Endothelial cell of umbilical vein (primary cell): ENCODE data around the gene RALGAPA1. TPM values are rescaled to one million over a fixed set of nuclear protein-coding genes. Genes with fewer than 3 reads are reported as not detected.

Experiments
- BruUV-seq: library from RNA; stranded (reverse); fragments of 400-500 nt; replicated peaks from 2 replicates; lab custom pipeline; 2021; lab: Mats Ljungman, UMichigan
- CTCF ChIA-PET: fragments of 300-600, 350-600 bp; sonication (Branson Sonifier 250); formaldehyde crosslinking; loops from one replicate; lab custom pipeline; 2021; ENCODE audit warnings: antibody characterized with exemption, inconsistent platforms; lab: Charles Lee
- POLR2A ChIA-PET: fragments of 300-600, 350-600 bp; sonication (Branson Sonifier 250); formaldehyde crosslinking; loops from one replicate; lab custom pipeline; 2021; ENCODE audit warnings: antibody characterized with exemption, inconsistent platforms; lab: Charles Lee
- DNase-seq: peaks from one replicate; pipeline ENCODE4 v3.0.0-alpha.2; 2011; ENCODE audit warnings: low read depth, low spot score
- FAIRE-seq: peaks from 2 replicates; lab custom pipeline; 2011; peaks lifted over from hg19 to GRCh38; lab: Jason Lieb, UNC
- H2AFZ ChIP-seq: 2 replicates; pipeline ENCODE4 v1.6.0; 2012; ENCODE audit warnings: low read depth, low read length, control low read depth, inconsistent platforms
- H3K27ac ChIP-seq: 2 replicates; pipeline ENCODE4 v1.5.1; 2011; ENCODE audit warnings: low read depth, mild to moderate bottlenecking, control low read depth, low read length, moderate library complexity; ENCODE audit not compliant: insufficient read depth
- H3K27me3 ChIP-seq, 2 experiments: 2 replicates each; pipeline versions ENCODE4 v1.6.0 to v1.6.1; 2011; ENCODE audit warnings: low read length in 2 of 2, mixed read lengths in 1 of 2; ENCODE audit not compliant: control insufficient read depth in 2 of 2, insufficient read depth in 2 of 2
- H3K36me3 ChIP-seq, 2 experiments: 2 replicates in 1 of 2; 3 replicates in 1 of 2; pipeline ENCODE4 v1.5.1; 2011; ENCODE audit warnings: low read length in 2 of 2, mild to moderate bottlenecking in 1 of 2, moderate library complexity in 1 of 2; ENCODE audit not compliant: control insufficient read depth in 2 of 2, insufficient read depth in 2 of 2; ENCODE audit errors: extremely low read depth in 1 of 2
- H3K4me1 ChIP-seq: 3 replicates; pipeline ENCODE4 v1.5.1; 2011; ENCODE audit warnings: mild to moderate bottlenecking, low read length; ENCODE audit not compliant: control insufficient read depth, insufficient read depth; ENCODE audit errors: extremely low read depth
- H3K4me2 ChIP-seq: 2 replicates; pipeline ENCODE4 v1.6.1; 2011; ENCODE audit warnings: low read length, control low read depth, mixed read lengths; ENCODE audit not compliant: insufficient read depth
- H3K4me3 ChIP-seq, 3 experiments: fragments of 200-600 bp in 1 of 3; sonication (generic), shearing (Covaris generic) in 1 of 3; replicated peaks in 1 of 3; 2 replicates each; pipeline ENCODE4 v1.5.1; 2011 to 2016; ENCODE audit warnings: control low read depth in 3 of 3, low read length in 3 of 3, mild to moderate bottlenecking in 2 of 3, inconsistent platforms in 1 of 3, low read depth in 1 of 3, moderate library complexity in 1 of 3; ENCODE audit not compliant: insufficient read depth in 1 of 3
- H3K79me2 ChIP-seq: 2 replicates; pipeline ENCODE4 v1.6.0; 2012; ENCODE audit warnings: low read length, inconsistent platforms; ENCODE audit not compliant: control insufficient read depth, insufficient read depth
- H3K9ac ChIP-seq: replicated peaks from 2 replicates; pipeline ENCODE3; 2011; ENCODE audit warnings: low read length, control low read depth; ENCODE audit not compliant: insufficient read depth; ENCODE audit errors: extremely low read depth
- H3K9me1 ChIP-seq: replicated peaks from 3 replicates; pipeline ENCODE4 v1.6.0; 2011; ENCODE audit warnings: mild to moderate bottlenecking, low read length; ENCODE audit not compliant: control insufficient read depth, insufficient read depth; ENCODE audit errors: extremely low read depth
- H3K9me3 ChIP-seq: replicated peaks from 2 replicates; pipeline ENCODE4 v1.5.1; 2012; ENCODE audit warnings: low read length, inconsistent platforms; ENCODE audit not compliant: control insufficient read depth, insufficient read depth
- H4K20me1 ChIP-seq: replicated peaks from 2 replicates; pipeline ENCODE3; 2011; ENCODE audit warnings: mild to moderate bottlenecking, low read length; ENCODE audit not compliant: control insufficient read depth, insufficient read depth; ENCODE audit errors: extremely low read depth
- CTCF ChIP-seq, 2 donors: IDR thresholded peaks; 1 replicate in 1 of 2; 2 replicates in 1 of 2; pipeline ENCODE4 v1.5.1; 2011; ENCODE audit warnings: low read length in 2 of 2, mild to moderate bottlenecking in 2 of 2, moderate library complexity in 2 of 2, control low read depth in 1 of 2, inconsistent platforms in 1 of 2, low read depth in 1 of 2; ENCODE audit not compliant: insufficient read depth in 1 of 2; ENCODE audit errors: extremely low read depth in 1 of 2
- EZH2 ChIP-seq: IDR thresholded peaks from 2 replicates; pipeline ENCODE4 v1.6.1; 2012; ENCODE audit warnings: borderline replicate concordance, low read depth, mild to moderate bottlenecking, moderate library complexity, low read length, inconsistent platforms; ENCODE audit not compliant: severe bottlenecking
- FOS ChIP-seq: IDR thresholded peaks from 2 replicates; pipeline ENCODE4 v1.6.1; 2011; ENCODE audit warnings: mild to moderate bottlenecking, low read length, moderate library complexity, borderline replicate concordance; ENCODE audit not compliant: insufficient read depth
- GATA2 ChIP-seq: IDR thresholded peaks from 2 replicates; pipeline ENCODE4 v1.7.0; 2011; ENCODE audit warnings: low read depth, mild to moderate bottlenecking, moderate library complexity, mixed read lengths, low read length; ENCODE audit not compliant: insufficient read length, insufficient read depth
- JUN ChIP-seq: IDR thresholded peaks from 2 replicates; pipeline ENCODE4 v1.6.1; 2011; ENCODE audit warnings: borderline replicate concordance, low read depth; ENCODE audit not compliant: insufficient read length, insufficient read depth
- MAX ChIP-seq: IDR thresholded peaks from 2 replicates; pipeline ENCODE4 v1.6.1; 2011; ENCODE audit not compliant: insufficient read depth, insufficient read length
- MYC ChIP-seq: IDR thresholded peaks from one replicate; pipeline ENCODE4 v1.6.1; 2011; ENCODE audit warnings: mild to moderate bottlenecking, low read depth, low read length
- POLR2A ChIP-seq: IDR thresholded peaks from 2 replicates; pipeline ENCODE4 v1.6.1; 2012; ENCODE audit warnings: low read depth, mild to moderate bottlenecking, control low read depth, low read length
- POLR2AphosphoS5 ChIP-seq: IDR thresholded peaks from 2 replicates; pipeline ENCODE4 v1.6.1; 2012; ENCODE audit warnings: low read depth, mild to moderate bottlenecking, control low read depth, low read length, moderate library complexity; ENCODE audit not compliant: insufficient read depth
- dilution Hi-C: fragments of 300-500 bp; cut with MboI; formaldehyde crosslinking; loops from one replicate; pipeline ENCODE4 v1.15.0; 2019; ENCODE audit warnings: low sequenced_read_pairs; ENCODE audit not compliant: extremely low pct_ligation_motif_present
- intact Hi-C: fragments of 100-400 bp; cut with micrococcal nuclease; formaldehyde crosslinking; loops from one replicate; pipeline ENCODE4 v1.10.0; 2022
- polyA plus RNA-seq, 4 experiments: library from polyadenylated mRNA; depleted of rRNA in 3 of 4; stranded (reverse) in 3 of 4; unstranded in 1 of 4; fragments of >200 nt; gene quantifications; 2 replicates each; pipeline versions ENCODE4 v1.2.1 to v1.2.3, GENCODE V29; 2011 to 2012; ENCODE audit warnings: missing spikeins in 1 of 4
- total RNA-seq: library from RNA; stranded (reverse); gene quantifications from 2 replicates; pipeline ENCODE4 v1.2.3, GENCODE V29; 2021

The RALGAPA1 gene
- total and polyA plus RNA-seq, 2 donors (not counting 3 experiments of a cell fraction or from before 2014, with no cell fraction given): 6.1 to 30.9 TPM

- FAIRE-seq: no peak
- no peaks in the 10 kb centered on the region for H3K27me3 ChIP-seq
- H3K27ac ChIP-seq: no peak overlapping the region
- H3K36me3 ChIP-seq: no peaks in the 10 kb centered on the region
- ChIA-PET POLR2A (no interaction called here), CTCF (no interaction called here)
- DNase-seq: no peak
- TF ChIP-seq POLR2A: no peak
- no peak for TF ChIP-seq MYC
- TF ChIP-seq CTCF (IDR thresholded peaks at IDR 0.05; ENCODE audit: extremely low read depth in 1 of 2, insufficient read depth in 1 of 2, low read depth in 1 of 2, low read length in 2 of 2): no peak
- no peak for TF ChIP-seq GATA2
- no peak for TF ChIP-seq JUN
- TF ChIP-seq FOS: no peak
- no peak for TF ChIP-seq MAX
- TF ChIP-seq EZH2: no peak
- no peak for TF ChIP-seq POLR2AphosphoS5
- no peak overlapping the region for H3K4me3 ChIP-seq
- no peaks in the 10 kb centered on the region for H3K9me1 ChIP-seq
- no peaks in the 10 kb centered on the region for H4K20me1 ChIP-seq
- H3K79me2 ChIP-seq: no peaks in the 10 kb centered on the region
- no peaks in the 10 kb centered on the region for H3K9me3 ChIP-seq
- dilution Hi-C loops: no loop called here
- intact Hi-C loops: no loop called here
- no TSS peak for BruUV-seq
- no peak overlapping the region for H2AFZ ChIP-seq
- H3K9ac ChIP-seq: no peak overlapping the region
- H3K4me1 ChIP-seq: no peaks in the 10 kb centered on the region
- H3K4me2 ChIP-seq: no peak overlapping the region
Measured at GRCh38 chr14:35741345-35742031, 67.6 kb downstream of the RALGAPA1 start.
